BJ (cell line): ENCODE results near the gene KDM3B. TPM values are rescaled to one million over a fixed set of nuclear protein-coding genes. Genes with fewer than 3 reads are reported as not detected.
"Not testable (repeated sequence)": the region's sequence is repeated elsewhere in the genome, so short reads cannot be mapped to it uniquely, and the experiment has no call there.

Experiments
- CTCF ChIA-PET: fragments of 350-600 bp; formaldehyde crosslinking; extraction: SDS; loops from one replicate; lab custom pipeline; 2021; ENCODE audit warnings: antibody characterized with exemption, inconsistent platforms; lab: Yijun Ruan, JAX
- POLR2A ChIA-PET: fragments of 300-600 bp; sonication (Branson Sonifier 250); formaldehyde crosslinking; extraction: SDS; loops from one replicate; lab custom pipeline; 2021; ENCODE audit warnings: antibody characterized with exemption; lab: Charles Lee
- DNase-seq: peaks from one replicate; pipeline ENCODE4 v3.0.0-alpha.2; 2011; ENCODE audit warnings: low read depth
- H3K27me3 ChIP-seq: 2 replicates; pipeline ENCODE4 v1.6.0; 2011; ENCODE audit warnings: low read length; ENCODE audit not compliant: control insufficient read depth, insufficient read depth
- H3K36me3 ChIP-seq: 2 replicates; pipeline ENCODE4 v1.5.1; 2011; ENCODE audit warnings: low read length; ENCODE audit not compliant: control insufficient read depth, insufficient read depth
- H3K4me3 ChIP-seq: 2 replicates; pipeline ENCODE4 v1.5.1; 2011; ENCODE audit warnings: low read depth, mild to moderate bottlenecking, control low read depth, low read length
- CTCF ChIP-seq: IDR thresholded peaks from 2 replicates; pipeline ENCODE4 v1.5.1; 2011; ENCODE audit warnings: low read depth, mild to moderate bottlenecking, control low read depth, inconsistent platforms, low read length, moderate library complexity; ENCODE audit not compliant: insufficient read depth
- polyA plus RNA-seq: library from polyadenylated mRNA; depleted of rRNA; stranded (reverse); fragments of >200 nt; gene quantifications from 2 replicates; pipeline ENCODE4 v1.2.3, GENCODE V29; 2011

KDM3B gene
- polyA plus RNA-seq, 1 experiment = 20.4 TPM

- ChIA-PET POLR2A (no interaction called here), CTCF (interaction anchor here (0.5 kb wide), 1 partner anchor 141 kb away, joined by 3 read pairs; no protein-coding TSS in a partner anchor)
- TF ChIP-seq CTCF = no peak
- DNase-seq = no peak
- Histone ChIP-seq H3K36me3 (peaks cover 22% of the 10 kb centered on the region), H3K27me3 (no peaks in the 10 kb centered on the region), H3K4me3 (no peak overlapping the region)
Observed at GRCh38 chr5:138389332-138389731, 36.8 kb downstream of the KDM3B start.

GRCh38 chr5:138389911-138390310, 37.4 kb downstream of the KDM3B start:
- POLR2A ChIA-PET, H3K27me3 ChIP-seq, H3K4me3 ChIP-seq, DNase-seq, CTCF ChIA-PET: not testable (repeated sequence)
- peaks cover 22% of the 10 kb centered on the region for H3K36me3 ChIP-seq

- POLR2A ChIA-PET = no interaction called here
- no peak for TF ChIP-seq CTCF
- H3K36me3 ChIP-seq = peaks cover 18% of the 10 kb centered on the region
Observed at GRCh38 chr5:138391859-138392386, 39.4 kb downstream of the KDM3B start.

GRCh38 chr5:138402640-138403039, 50.2 kb downstream of the KDM3B start:
- no peak for DNase-seq
- POLR2A ChIA-PET = no interaction called here
- Histone ChIP-seq H3K36me3 (peaks cover 14% of the 10 kb centered on the region), H3K4me3 (no peak overlapping the region), H3K27me3 (no peaks in the 10 kb centered on the region)
- TF ChIP-seq CTCF = no peak
- CTCF ChIA-PET = no interaction called here

More at GRCh38 chr5:138391859-138392386, 39.4 kb downstream of the KDM3B start:
- no peak for DNase-seq
- H3K4me3 ChIP-seq = no peak overlapping the region
- H3K27me3 ChIP-seq = no peaks in the 10 kb centered on the region
- CTCF ChIA-PET = no interaction called here

GRCh38 chr5:138408023-138408422, 55.5 kb downstream of the KDM3B start:
- ChIA-PET CTCF (interaction anchor here (1.1 kb wide), 1 partner anchor 13 kb away, joined by 3 read pairs; no protein-coding TSS in a partner anchor), POLR2A (no interaction called here)
- TF ChIP-seq CTCF = no peak
- Histone ChIP-seq H3K27me3 (no peaks in the 10 kb centered on the region), H3K4me3 (no peak overlapping the region), H3K36me3 (peaks cover 5% of the 10 kb centered on the region)
- DNase-seq = no peak
